K562 (cell line): ENCODE results near the gene LIG3.

Experiments
- CTCF ChIP-seq, 3 experiments: IDR thresholded peaks in 2 of 3; conservative IDR thresholded peaks in 1 of 3; 2 replicates each; pipeline ENCODE4 v1.5.1; 2011 to 2012; ENCODE audit warnings: low read length in 3 of 3, mild to moderate bottlenecking in 3 of 3, control low read depth in 2 of 3, improper control_type of control experiment in 1 of 3, inconsistent platforms in 1 of 3, low read depth in 1 of 3, mixed read lengths in 1 of 3, moderate library complexity in 1 of 3; ENCODE audit not compliant: insufficient read depth in 2 of 3
- ELK1 ChIP-seq: sonication (generic); formaldehyde crosslinking; IDR thresholded peaks from 2 replicates; pipeline ENCODE4 v1.8.1; 2022; ENCODE audit warnings: missing genetic modification reagents
- EP300 ChIP-seq: IDR thresholded peaks from 2 replicates; pipeline ENCODE4 v1.6.1; 2012; ENCODE audit warnings: low read length, improper control_type of control experiment
- MEF2A ChIP-seq: IDR thresholded peaks from 2 replicates; pipeline ENCODE4 v1.6.1; 2011; ENCODE audit warnings: low read depth, mild to moderate bottlenecking, low read length, moderate library complexity; ENCODE audit not compliant: control insufficient read depth
- RFX1 ChIP-seq: fragments of 450-650 bp; IDR thresholded peaks from 2 replicates; pipeline ENCODE4 v1.6.1; 2016; ENCODE audit warnings: mild to moderate bottlenecking, moderate library complexity
- SAFB2 ChIP-seq: fragments of 200-400 bp; formaldehyde crosslinking; IDR thresholded peaks from 2 replicates; pipeline ENCODE4 v1.6.1; 2018; ENCODE audit warnings: borderline replicate concordance, low read length, low read depth, moderate library complexity; ENCODE audit not compliant: severe bottlenecking
- SMARCE1 ChIP-seq: fragments of 450-650 bp; IDR thresholded peaks from 2 replicates; pipeline ENCODE4 v1.7.1; 2016; ENCODE audit warnings: mild to moderate bottlenecking

GRCh38 chr17:35046245-35046644 is 65.9 kb downstream of the LIG3 start:
- TF ChIP-seq RFX1, result no peak
- no peak for TF ChIP-seq SAFB2
- no peak for TF ChIP-seq EP300
- no peak for TF ChIP-seq CTCF (IDR thresholded peaks at IDR 0.05 in 2 of 3, conservative IDR thresholded peaks at IDR 0.05 in 1 of 3; ENCODE audit: insufficient read depth in 2 of 3, low read depth in 1 of 3, low read length in 3 of 3)
- TF ChIP-seq MEF2A, result no peak
- no peak for TF ChIP-seq SMARCE1
- no peak for TF ChIP-seq ELK1 (CRISPR knock-in tag)
